GM12874 (cell line): ENCODE results near the gene C20orf141.

Source experiments
- CTCF ChIP-seq: IDR thresholded peaks from 2 replicates; pipeline ENCODE4 v1.5.1; 2011; ENCODE audit warnings: low read depth, mild to moderate bottlenecking, control low read depth, low read length, moderate library complexity; ENCODE audit not compliant: insufficient read depth

C20orf141 gene

GRCh38 chr20:2780948-2781347, 33.8 kb upstream of the C20orf141 start:
- TF ChIP-seq CTCF: no peak

GRCh38 chr20:2783908-2784566, 30.8 kb upstream of the C20orf141 start:
- TF ChIP-seq CTCF: no peak

GRCh38 chr20:2793471-2793870, 21.3 kb upstream of the C20orf141 start:
- TF ChIP-seq CTCF: no peak

GRCh38 chr20:2794202-2794748, 20.5 kb upstream of the C20orf141 start:
- no peak for TF ChIP-seq CTCF

GRCh38 chr20:2794866-2795447, 19.8 kb upstream of the C20orf141 start:
- no peak for TF ChIP-seq CTCF

GRCh38 chr20:2795451-2795850, 19.3 kb upstream of the C20orf141 start:
- no peak for TF ChIP-seq CTCF

- no peak for TF ChIP-seq CTCF
Measured at GRCh38 chr20:2796011-2796660, 18.7 kb upstream of the C20orf141 start.
